Measurements from ENCODE around the gene MBTD1. TPM values are rescaled to one million over a fixed set of nuclear protein-coding genes. Genes with fewer than 3 reads are reported as not detected.
A peak's percentile ranks its signal among the peaks of the same experiment; 100 is the strongest.

MBTD1 gene
- total RNA-seq, 1 donor from 2014 or later, result 32.9 TPM

- H3K36me3 Mint-ChIP-seq (ENCODE audit: low read depth), result peaks cover 5% of the 10 kb centered on the region
- H3K27ac Mint-ChIP-seq (ENCODE audit: unreplicated experiment), result peak overlapping the region; percentile 97
- H3K27me3 Mint-ChIP-seq (ENCODE audit: low read depth), result no peaks in the 10 kb centered on the region
- TF ChIP-seq CTCF (conservative IDR thresholded peaks at IDR 0.05), result no peak
- DNase-seq (ENCODE audit: low read depth, low spot score), result no peak
- peak overlapping the region; percentile 100 for H3K4me3 Mint-ChIP-seq
- H3K9me3 Mint-ChIP-seq, result no peaks in the 10 kb centered on the region
- peaks cover 52% of the 10 kb centered on the region for H3K4me1 Mint-ChIP-seq
These were observed 889 bp downstream of the MBTD1 start for GRCh38 chr17:51258756-51259563.

DNA sequence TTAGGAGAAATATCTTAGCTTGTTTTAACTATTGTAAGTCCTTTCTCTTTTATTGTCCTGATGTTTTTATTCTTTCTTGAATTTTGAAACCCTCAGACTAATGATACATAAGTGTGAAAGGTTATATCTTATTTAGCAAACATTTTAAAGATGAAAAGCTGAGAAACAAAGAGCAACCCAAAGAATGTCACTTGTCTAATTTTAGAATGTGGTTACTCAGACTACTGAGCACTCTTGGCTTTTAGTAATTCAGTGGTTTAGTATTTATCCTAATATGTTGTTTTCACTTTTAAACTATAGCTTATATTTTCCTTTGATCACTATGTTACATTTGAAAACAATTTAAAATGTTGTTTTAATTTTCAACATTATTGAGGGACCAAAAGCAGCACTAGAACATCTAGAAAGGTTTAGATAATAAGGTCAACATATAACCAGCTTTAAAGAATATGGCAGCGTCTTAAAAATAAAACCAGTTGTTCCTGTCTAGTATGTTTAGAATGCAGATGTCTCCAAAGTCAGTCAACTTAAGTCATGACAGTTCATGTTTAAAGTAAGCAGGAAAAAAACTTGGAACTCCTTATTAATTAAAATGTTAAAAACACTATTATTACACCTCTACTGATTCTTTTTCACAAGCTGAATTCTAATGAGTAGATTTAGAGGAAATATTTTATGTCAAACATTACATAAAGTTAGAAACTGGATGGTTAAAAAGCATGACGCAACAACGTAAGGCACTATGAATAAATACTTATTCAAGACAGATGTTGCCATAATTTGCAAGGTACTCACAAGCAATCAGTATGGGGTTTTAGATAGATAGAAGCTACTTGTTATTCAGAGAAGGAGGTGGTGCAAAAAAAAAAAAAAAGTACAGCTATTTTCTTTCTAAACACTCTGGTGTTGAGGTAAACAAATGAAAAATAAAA lies 2.4 kb downstream of the MBTD1 start:
- H3K4me3 Mint-ChIP-seq, result peak overlapping the region; percentile 100
- peaks cover 41% of the 10 kb centered on the region for H3K4me1 Mint-ChIP-seq
- no peaks in the 10 kb centered on the region for H3K9me3 Mint-ChIP-seq
- H3K27ac Mint-ChIP-seq (ENCODE audit: unreplicated experiment), result no peak overlapping the region
- no peaks in the 10 kb centered on the region for H3K27me3 Mint-ChIP-seq (ENCODE audit: low read depth)
- no peak for DNase-seq (ENCODE audit: low read depth, low spot score)
- no peak for TF ChIP-seq CTCF (conservative IDR thresholded peaks at IDR 0.05)
- H3K36me3 Mint-ChIP-seq (ENCODE audit: low read depth), result peaks cover 7% of the 10 kb centered on the region

- Mint-ChIP-seq H3K27ac (ENCODE audit: unreplicated experiment) (no peak overlapping the region), H3K36me3 (ENCODE audit: low read depth) (peaks cover 14% of the 10 kb centered on the region), H3K9me3 (peaks cover 2% of the 10 kb centered on the region), H3K27me3 (ENCODE audit: low read depth) (no peaks in the 10 kb centered on the region), H3K4me3 (peak overlapping the region; percentile 74), H3K4me1 (peaks cover 29% of the 10 kb centered on the region)
- DNase-seq (ENCODE audit: low read depth, low spot score), result no peak
- TF ChIP-seq CTCF (conservative IDR thresholded peaks at IDR 0.05), result no peak
These were observed 3.7 kb downstream of the MBTD1 start for GRCh38 chr17:51256101-51256500.

GRCh38 chr17:51255673-51256072 lies 4.2 kb downstream of the MBTD1 start:
- H3K4me3 Mint-ChIP-seq, result peak overlapping the region; percentile 59
- no peak for DNase-seq (ENCODE audit: low read depth, low spot score)
- no peak for TF ChIP-seq CTCF (conservative IDR thresholded peaks at IDR 0.05)
- no peaks in the 10 kb centered on the region for H3K27me3 Mint-ChIP-seq (ENCODE audit: low read depth)
- H3K4me1 Mint-ChIP-seq, result peaks cover 28% of the 10 kb centered on the region
- H3K36me3 Mint-ChIP-seq (ENCODE audit: low read depth), result peaks cover 18% of the 10 kb centered on the region
- H3K27ac Mint-ChIP-seq (ENCODE audit: unreplicated experiment), result no peak overlapping the region
- H3K9me3 Mint-ChIP-seq, result peaks cover 2% of the 10 kb centered on the region

GRCh38 chr17:51251010-51251409 lies 8.8 kb downstream of the MBTD1 start:
- DNase-seq (ENCODE audit: low read depth, low spot score), result no peak
- H3K4me3 Mint-ChIP-seq, result no peak overlapping the region
- H3K4me1 Mint-ChIP-seq, result peaks cover 3% of the 10 kb centered on the region
- peaks cover 2% of the 10 kb centered on the region for H3K9me3 Mint-ChIP-seq
- no peaks in the 10 kb centered on the region for H3K27me3 Mint-ChIP-seq (ENCODE audit: low read depth)
- TF ChIP-seq CTCF (conservative IDR thresholded peaks at IDR 0.05), result no peak
- peaks cover 38% of the 10 kb centered on the region for H3K36me3 Mint-ChIP-seq (ENCODE audit: low read depth)
- no peak overlapping the region for H3K27ac Mint-ChIP-seq (ENCODE audit: unreplicated experiment)
